OCI-LY7 (cell line): ENCODE data around the gene ISM1. TPM values are rescaled to one million over a fixed set of nuclear protein-coding genes. Genes with fewer than 3 reads are reported as not detected.

Source experiments
- BruUV-seq: library from RNA; stranded (reverse); fragments of 400-500 nt; replicated peaks from 2 replicates; lab custom pipeline; 2021; lab: Mats Ljungman, UMichigan
- CTCF ChIA-PET: fragments of 300-600 bp; sonication (Branson Sonifier 250); formaldehyde crosslinking; loops from one replicate; lab custom pipeline; 2022; ENCODE audit warnings: antibody characterized with exemption; ENCODE audit not compliant: unreplicated experiment; lab: Charles Lee
- POLR2A ChIA-PET: fragments of 300-600 bp; sonication (Branson Sonifier 250); formaldehyde crosslinking; loops from one replicate; lab custom pipeline; 2022; ENCODE audit warnings: antibody characterized with exemption; lab: Charles Lee
- DNase-seq: peaks from one replicate; pipeline ENCODE4 v3.0.0-alpha.2; 2015; ENCODE audit warnings: low spot score
- H2AFZ ChIP-seq: fragments of 200-600 bp; sonication (generic), shearing (Covaris generic); 2 replicates; pipeline ENCODE4 v1.6.1; 2014; ENCODE audit warnings: mild to moderate bottlenecking, antibody characterized with exemption, low read length, moderate library complexity
- H3K27ac ChIP-seq: fragments of 200-600 bp; sonication (generic); 2 replicates; pipeline ENCODE4 v1.5.1; 2014; ENCODE audit warnings: mixed run types, low read depth, mild to moderate bottlenecking, moderate library complexity, low read length, inconsistent platforms; ENCODE audit not compliant: poor library complexity, severe bottlenecking
- H3K36me3 ChIP-seq: fragments of 200-600 bp; sonication (generic); 2 replicates; pipeline ENCODE4 v1.6.1; 2014; ENCODE audit warnings: mild to moderate bottlenecking, antibody characterized with exemption, low read length, moderate library complexity, mixed read lengths; ENCODE audit not compliant: insufficient read depth
- H3K4me1 ChIP-seq: fragments of 200-600 bp; sonication (generic); 2 replicates; pipeline ENCODE4 v1.5.1; 2014; ENCODE audit warnings: mild to moderate bottlenecking, low read length; ENCODE audit not compliant: insufficient read depth, poor library complexity, severe bottlenecking
- H3K4me2 ChIP-seq: fragments of 200-600 bp; sonication (generic); 2 replicates; pipeline ENCODE4 v1.6.1; 2014; ENCODE audit warnings: mild to moderate bottlenecking, low read length
- H3K4me3 ChIP-seq: fragments of 200-600 bp; sonication (generic); 2 replicates; pipeline ENCODE4 v1.5.1; 2014; ENCODE audit warnings: mild to moderate bottlenecking, low read depth, low read length; ENCODE audit not compliant: poor library complexity, severe bottlenecking
- H3K79me2 ChIP-seq: fragments of 200-600 bp; sonication (generic); 2 replicates; pipeline ENCODE4 v1.6.1; 2016; ENCODE audit warnings: low read depth, mild to moderate bottlenecking, low read length, moderate library complexity, mixed read lengths; ENCODE audit not compliant: insufficient read depth
- H3K9me2 ChIP-seq: fragments of 200-600 bp; sonication (generic); 2 replicates; pipeline ENCODE4 v1.6.1; 2016; ENCODE audit warnings: mild to moderate bottlenecking, low read length, mixed read lengths; ENCODE audit not compliant: insufficient read depth
- H3K9me3 ChIP-seq: fragments of 200-600 bp; sonication (generic); 2 replicates; pipeline ENCODE4 v1.6.1; 2014; ENCODE audit warnings: mild to moderate bottlenecking, mixed run types, low read length, mixed read lengths
- H4K20me1 ChIP-seq: fragments of 200-600 bp; sonication (generic); 2 replicates; pipeline ENCODE4 v1.6.1; 2014; ENCODE audit warnings: mild to moderate bottlenecking, antibody characterized with exemption, low read length, moderate library complexity, mixed read lengths; ENCODE audit not compliant: insufficient read depth
- CTCF ChIP-seq: fragments of 200-600 bp; sonication (generic); conservative IDR thresholded peaks from 2 replicates; pipeline ENCODE4 v1.5.1; 2014; ENCODE audit warnings: mild to moderate bottlenecking, antibody characterized with exemption, low read length, moderate library complexity, mixed read lengths
- EZH2phosphoT487 ChIP-seq: fragments of 200-600 bp; sonication (generic); IDR thresholded peaks from 2 replicates; pipeline ENCODE4 v1.6.1; 2018; ENCODE audit warnings: low read depth, borderline replicate concordance, mild to moderate bottlenecking, mixed run types, antibody characterized with exemption, low read length, moderate library complexity, mixed read lengths
- intact Hi-C: fragments of 100-400 bp; cut with micrococcal nuclease; formaldehyde crosslinking; loops from one replicate; pipeline ENCODE4 v1.10.0; 2022; ENCODE audit not compliant: unreplicated experiment
- total RNA-seq, 2 experiments: library from RNA; depleted of rRNA in 1 of 2; stranded (reverse); fragments of >200 nt in 1 of 2; shearing (Covaris generic) in 1 of 2; gene quantifications; 2 replicates each; pipeline ENCODE4 v1.2.3, GENCODE V29; 2014 to 2022

Gene ISM1
- total RNA-seq, 2 experiments from 2014 or later: not detected

DNA sequence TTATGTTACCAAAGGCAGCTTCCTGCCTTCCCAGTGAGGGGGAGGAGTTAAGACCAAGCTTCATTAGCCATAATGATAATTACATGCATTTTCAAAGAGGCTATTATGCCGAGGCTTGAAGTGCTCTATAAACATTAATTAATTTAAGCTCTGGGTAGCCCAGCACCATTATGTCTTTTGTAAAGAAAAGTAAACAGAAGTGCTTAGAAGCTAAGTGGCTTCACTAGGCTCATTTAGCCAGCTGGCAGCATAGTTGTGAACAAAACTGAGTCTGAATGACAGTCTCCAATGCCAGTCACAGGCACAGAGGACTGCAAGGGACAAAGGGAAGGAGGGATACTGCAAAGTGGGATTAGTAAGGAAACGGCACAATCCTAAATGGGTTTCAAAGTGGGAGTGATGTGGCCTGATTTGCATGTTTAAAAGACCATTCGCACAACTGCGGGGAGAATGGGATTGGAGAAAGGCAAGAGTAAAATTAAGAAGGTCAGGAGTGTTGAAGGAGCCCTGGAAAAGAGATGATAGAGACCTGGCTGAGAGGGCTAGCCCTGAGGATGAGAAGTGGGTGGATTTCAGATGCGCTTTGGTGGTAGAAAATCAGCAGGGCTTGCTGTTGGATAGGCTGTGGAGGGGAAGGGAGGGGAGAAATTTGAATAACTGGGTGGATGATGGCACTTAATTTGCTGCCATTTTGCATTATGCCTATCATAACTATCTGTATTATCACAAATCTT, 20.1 kb upstream of the ISM1 start:
- Histone ChIP-seq H3K79me2 (no peaks in the 10 kb centered on the region), H3K9me2 (no peaks in the 10 kb centered on the region), H3K9me3 (no peaks in the 10 kb centered on the region), H2AFZ (no peak overlapping the region), H3K4me2 (no peak overlapping the region), H3K4me3 (no peak overlapping the region), H3K27ac (no peak overlapping the region), H3K4me1 (no peaks in the 10 kb centered on the region), H3K36me3 (no peaks in the 10 kb centered on the region), H4K20me1 (no peaks in the 10 kb centered on the region)
- CTCF ChIA-PET: no interaction called here
- DNase-seq: no peak
- POLR2A ChIA-PET: no interaction called here
- no TSS peak for BruUV-seq
- TF ChIP-seq CTCF (no peak), EZH2phosphoT487 (no peak)
- intact Hi-C loops: no loop called here

DNA sequence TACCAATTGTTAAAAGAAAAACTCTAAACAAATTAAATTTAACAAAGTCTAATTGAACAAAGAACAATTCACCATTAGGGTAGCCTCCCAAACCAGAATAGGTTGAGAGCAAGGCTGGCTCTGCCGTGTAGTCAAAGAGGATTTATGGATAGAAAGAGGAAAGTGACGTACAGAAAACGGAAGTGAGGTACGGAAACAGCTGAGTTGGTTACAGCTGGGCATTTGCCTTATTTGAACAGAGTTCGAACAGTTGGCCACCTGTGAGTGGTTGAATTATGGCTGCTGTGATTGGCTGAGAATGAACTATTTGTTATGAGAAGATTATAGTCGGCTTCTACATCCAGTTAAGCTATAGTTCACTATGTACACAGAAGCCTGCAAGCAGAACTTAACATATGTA, 18.5 kb upstream of the ISM1 start:
- H3K4me2 ChIP-seq: no peak overlapping the region
- ChIA-PET CTCF (no interaction called here), POLR2A (interaction anchor here (1.2 kb wide), 1 partner anchor 9 kb away, joined by 4 read pairs; no protein-coding TSS in a partner anchor)
- no TSS peak for BruUV-seq
- no peak for DNase-seq
- TF ChIP-seq EZH2phosphoT487 (no peak), CTCF (no peak)
- no peaks in the 10 kb centered on the region for H4K20me1 ChIP-seq
- no peaks in the 10 kb centered on the region for H3K9me2 ChIP-seq
- H3K79me2 ChIP-seq: no peaks in the 10 kb centered on the region
- no peaks in the 10 kb centered on the region for H3K36me3 ChIP-seq
- no peak overlapping the region for H3K4me3 ChIP-seq
- H3K9me3 ChIP-seq: no peaks in the 10 kb centered on the region
- no peaks in the 10 kb centered on the region for H3K4me1 ChIP-seq
- intact Hi-C loops: no loop called here
- no peak overlapping the region for H3K27ac ChIP-seq
- H2AFZ ChIP-seq: no peak overlapping the region

DNA sequence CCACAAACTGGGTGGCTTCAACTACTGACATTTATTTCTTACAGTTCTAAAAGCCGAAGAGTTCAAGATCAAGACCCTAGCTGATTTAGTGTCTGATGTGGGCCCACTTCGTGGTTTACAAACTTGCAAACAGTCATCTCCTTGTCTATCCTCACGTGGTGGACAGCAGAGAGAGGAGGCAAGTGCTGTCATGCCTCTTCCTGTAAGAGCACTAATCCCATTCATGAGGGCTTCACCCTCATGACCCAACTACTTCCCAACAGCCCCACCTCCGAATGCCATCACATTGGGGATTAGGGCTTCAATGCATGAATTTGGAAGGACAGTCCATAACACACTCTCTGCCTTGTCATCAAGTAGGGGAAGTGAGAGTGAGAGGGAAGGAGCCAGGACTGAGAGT, 15.6 kb upstream of the ISM1 start:
- Histone ChIP-seq H3K27ac (no peak overlapping the region), H3K4me3 (no peak overlapping the region), H3K36me3 (no peaks in the 10 kb centered on the region), H3K4me1 (no peaks in the 10 kb centered on the region), H3K4me2 (no peak overlapping the region), H4K20me1 (no peaks in the 10 kb centered on the region), H2AFZ (no peak overlapping the region), H3K79me2 (no peaks in the 10 kb centered on the region), H3K9me3 (no peaks in the 10 kb centered on the region), H3K9me2 (no peaks in the 10 kb centered on the region)
- intact Hi-C loops: no loop called here
- CTCF ChIA-PET: no interaction called here
- POLR2A ChIA-PET: interaction anchor here (0.6 kb wide), 1 partner anchor 949 kb away, joined by 3 read pairs; no protein-coding TSS in a partner anchor
- no peak for DNase-seq
- TF ChIP-seq EZH2phosphoT487: no peak
- no peak for TF ChIP-seq CTCF
- no TSS peak for BruUV-seq
